GM19395 (cell line): Measurements from ENCODE around the gene MATCAP1.

Experiments used
- ATAC-seq: cut with Tn5 transposase; IDR thresholded peaks from one replicate; pipeline ENCODE4 v1.9.1; 2021; ENCODE audit warnings: mild to moderate bottlenecking, moderate library complexity; ENCODE audit not compliant: unreplicated experiment

Gene MATCAP1

GRCh38 chr16:67158637-67159600 is 24.8 kb downstream of the MATCAP1 start:
- ATAC-seq, result peak; percentile 44

- ATAC-seq, result no peak
Measured at GRCh38 chr16:67157892-67158635, 25.7 kb downstream of the MATCAP1 start.

GRCh38 chr16:67157106-67157748 is 26.5 kb downstream of the MATCAP1 start:
- ATAC-seq, result no peak

- no peak for ATAC-seq
Measured at GRCh38 chr16:67156143-67156844, 27.5 kb downstream of the MATCAP1 start.

GRCh38 chr16:67155295-67156142 is 28.2 kb downstream of the MATCAP1 start:
- ATAC-seq, result peak; percentile 28

- no peak for ATAC-seq
Measured at GRCh38 chr16:67154578-67155294, 29.0 kb downstream of the MATCAP1 start.

GRCh38 chr16:67151431-67152097 is 32.2 kb downstream of the MATCAP1 start:
- no peak for ATAC-seq

GRCh38 chr16:67150833-67151396 is 32.8 kb downstream of the MATCAP1 start, which contains the start of gene B3GNT9:
B3GNT9 (minus strand) TSS chr16:67150998; CDS start chr16:67150485, 513 bp downstream.
- ATAC-seq, result peak; percentile 59

GRCh38 chr16:67150047-67150832 is 33.5 kb downstream of the MATCAP1 start:
- peak; percentile 48 for ATAC-seq

- ATAC-seq, result no peak
Measured at GRCh38 chr16:67149276-67150046, 34.3 kb downstream of the MATCAP1 start.

- ATAC-seq, result no peak
Measured at GRCh38 chr16:67148656-67149275, 35.0 kb downstream of the MATCAP1 start.

- ATAC-seq, result no peak
Measured at GRCh38 chr16:67148221-67148620, 35.5 kb downstream of the MATCAP1 start.

GRCh38 chr16:67147437-67148140 is 36.2 kb downstream of the MATCAP1 start:
- ATAC-seq, result no peak

- no peak for ATAC-seq
Measured at GRCh38 chr16:67146523-67147357, 37.0 kb downstream of the MATCAP1 start.

- ATAC-seq, result no peak
Measured at GRCh38 chr16:67145746-67146145, 38.0 kb downstream of the MATCAP1 start.
